Body of pancreas (tissue), 4 donors: ENCODE data around the gene EFNA2. TPM values are rescaled to one million over a fixed set of nuclear protein-coding genes. Genes with fewer than 3 reads are reported as not detected.
"Not testable (repeated sequence)": the region's sequence is repeated elsewhere in the genome, so short reads cannot be mapped to it uniquely, and the experiment has no call there.

Source experiments
- ATAC-seq: fragments of 150-250 bp; one replicate; pipeline ENCODE4 v1.9.1; 2016
- DNase-seq, 4 donors: peaks; one replicate each; pipeline ENCODE4 v3.0.0-alpha.2; 2019
- H3K27ac ChIP-seq, 4 donors: fragments of 200-600 bp; sonication (generic); 1 replicate in 3 of 4; 2 replicates in 1 of 4; pipeline versions ENCODE4 v1.5.1 to v1.6.1; 2016 to 2019; ENCODE audit warnings: mild to moderate bottlenecking in 1 of 4, mixed read lengths in 1 of 4, moderate library complexity in 1 of 4
- H3K27me3 ChIP-seq, 2 donors: fragments of 200-600 bp; sonication (generic); one replicate each; pipeline ENCODE4 v1.6.0; 2016; ENCODE audit warnings: mild to moderate bottlenecking in 1 of 2
- H3K36me3 ChIP-seq, 2 donors: fragments of 200-600 bp; sonication (generic); replicated peaks in 1 of 2; 2 replicates each; pipeline ENCODE4 v1.5.1; 2016; ENCODE audit warnings: low read depth in 2 of 2; ENCODE audit not compliant: insufficient read depth in 1 of 2
- H3K4me1 ChIP-seq: fragments of 200-600 bp; sonication (generic); one replicate; pipeline ENCODE4 v1.6.0; 2016
- H3K4me3 ChIP-seq, 2 donors: fragments of 200-600 bp; sonication (generic); 1 replicate in 1 of 2; 2 replicates in 1 of 2; pipeline ENCODE4 v1.5.1; 2016 to 2019
- H3K9me3 ChIP-seq, 3 donors: fragments of 200-600 bp; sonication (generic); 1 replicate in 2 of 3; 2 replicates in 1 of 3; pipeline ENCODE4 v1.5.1; 2016
- CTCF ChIP-seq, 7 experiments: fragments of 450-650 bp in 4 of 7; fragments of 200-600 bp in 3 of 7; sonication (generic) in 3 of 7; IDR thresholded peaks; one replicate each; pipeline ENCODE4 v1.5.1; 2016 to 2019; ENCODE audit warnings: antibody characterized with exemption in 7 of 7
- POLR2A ChIP-seq, 3 donors: fragments of 450-650 bp; IDR thresholded peaks; one replicate each; pipeline ENCODE4 v1.6.1; 2016; ENCODE audit warnings: antibody characterized with exemption in 3 of 3, mild to moderate bottlenecking in 2 of 3
- WGBS, 2 donors: methylation state at CpG; one replicate each; pipeline ENCODE4 v1.1.5; 2017; 5-methylcytosine and 5-hydroxymethylcytosine counted together
- intact Hi-C: fragments of 100-400 bp; cut with DNase I; formaldehyde crosslinking; loops from one replicate; pipeline ENCODE4 v1.15.1; 2023
- total RNA-seq, 2 donors: library from RNA; depleted of rRNA; stranded (reverse); fragments of >200 nt; gene quantifications; one replicate each; pipeline ENCODE4 v1.1.0, GENCODE V29; 2016

The EFNA2 gene
- total RNA-seq, 2 donors from 2014 or later = not detected

- TF ChIP-seq CTCF (IDR thresholded peaks at IDR 0.05) (no peak), POLR2A (IDR thresholded peaks at IDR 0.05) (no peak)
- intact Hi-C loops = no loop called here
- DNase-seq (no peak), ATAC-seq (no peak)
- 78% methylated on average over 35 of the region's 35 CpGs for WGBS, 2 donors
- Histone ChIP-seq H3K27me3 (no peaks in the 10 kb centered on the region), H3K27ac (no peak overlapping the region), H3K36me3 (no peaks in the 10 kb centered on the region), H3K9me3 (no peaks in the 10 kb centered on the region), H3K4me3 (no peak overlapping the region), H3K4me1 (no peaks in the 10 kb centered on the region)
These were observed 15.2 kb downstream of the EFNA2 start for GRCh38 chr19:1300744-1301490.

GRCh38 chr19:1302533-1303239, 17.0 kb downstream of the EFNA2 start:
- Histone ChIP-seq H3K4me1 (no peaks in the 10 kb centered on the region), H3K4me3 (no peak overlapping the region), H3K27me3 (no peaks in the 10 kb centered on the region), H3K36me3 (no peaks in the 10 kb centered on the region), H3K9me3 (no peaks in the 10 kb centered on the region), H3K27ac (no peak overlapping the region)
- DNase-seq (no peak), ATAC-seq (no peak)
- TF ChIP-seq CTCF (IDR thresholded peaks at IDR 0.05) = no peak
- no peak for TF ChIP-seq POLR2A (IDR thresholded peaks at IDR 0.05)
- intact Hi-C loops = no loop called here
- 42 to 58% methylated on average over 3 to 25 of the region's 36 CpGs for WGBS, 2 donors

- Histone ChIP-seq H3K9me3 (no peaks in the 10 kb centered on the region), H3K27ac (no peak overlapping the region), H3K4me1 (no peaks in the 10 kb centered on the region), H3K27me3 (no peaks in the 10 kb centered on the region), H3K36me3 (no peaks in the 10 kb centered on the region), H3K4me3 (no peak overlapping the region)
- intact Hi-C loops = no loop called here
- 78 to 85% methylated on average over 8 to 26 of the region's 28 CpGs for WGBS, 2 donors
- no peak for DNase-seq
- no peak for TF ChIP-seq CTCF (IDR thresholded peaks at IDR 0.05)
- TF ChIP-seq POLR2A (IDR thresholded peaks at IDR 0.05) = no peak
- ATAC-seq = no peak
These were observed 18.7 kb downstream of the EFNA2 start for GRCh38 chr19:1304197-1304924.

- intact Hi-C loops = not testable (repeated sequence)
These were observed 19.7 kb downstream of the EFNA2 start for GRCh38 chr19:1305354-1305753.

GRCh38 chr19:1307320-1307719, 21.6 kb downstream of the EFNA2 start:
- Histone ChIP-seq H3K36me3 (no peaks in the 10 kb centered on the region), H3K4me3 (no peak overlapping the region), H3K27ac (no peak overlapping the region), H3K27me3 (no peaks in the 10 kb centered on the region), H3K9me3 (no peaks in the 10 kb centered on the region), H3K4me1 (no peaks in the 10 kb centered on the region)
- 81 to 92% methylated on average over 13 to 19 of the region's 38 CpGs for whole genome bisulfite sequencing, 2 donors
- TF ChIP-seq POLR2A (IDR thresholded peaks at IDR 0.05) (no peak), CTCF (IDR thresholded peaks at IDR 0.05) (no peak)
- DNase-seq (no peak), ATAC-seq (no peak)
- intact Hi-C loops = no loop called here

More at GRCh38 chr19:1305354-1305753, 19.7 kb downstream of the EFNA2 start:
- not testable (repeated sequence) for H3K9me3 ChIP-seq, H3K27ac ChIP-seq, H3K27me3 ChIP-seq, H3K36me3 ChIP-seq, DNase-seq, ATAC-seq, H3K4me3 ChIP-seq, H3K4me1 ChIP-seq
- 76 to 86% methylated on average over 9 of the region's 9 CpGs for WGBS, 2 donors
